Skeletal muscle cell (primary cell): ENCODE data around the gene SP6.

Source experiments
- DNase-seq: peaks from one replicate; pipeline ENCODE4 v3.0.0-alpha.2; 2010; ENCODE audit warnings: low read depth
- H3K4me3 ChIP-seq: 2 replicates; pipeline ENCODE4 v1.5.1; 2011; ENCODE audit warnings: low read depth, mild to moderate bottlenecking, control low read depth, low read length, moderate library complexity

The SP6 gene

GRCh38 chr17:47802341-47803022, 48.5 kb downstream of the SP6 start:
- no peak overlapping the region for H3K4me3 ChIP-seq
- DNase-seq, result no peak

- DNase-seq, result no peak
- H3K4me3 ChIP-seq, result no peak overlapping the region
These were observed 49.1 kb downstream of the SP6 start for GRCh38 chr17:47801906-47802305.

GRCh38 chr17:47801176-47801765, 49.7 kb downstream of the SP6 start:
- no peak overlapping the region for H3K4me3 ChIP-seq
- no peak for DNase-seq

- DNase-seq, result no peak
- no peak overlapping the region for H3K4me3 ChIP-seq
These were observed 50.3 kb downstream of the SP6 start for GRCh38 chr17:47800686-47801085.

- H3K4me3 ChIP-seq, result no peak overlapping the region
- DNase-seq, result no peak
These were observed 53.2 kb downstream of the SP6 start for GRCh38 chr17:47797797-47798196.
